ENCODE results near the gene GRAMD2B.
A peak's percentile ranks its signal among the peaks of the same experiment; 100 is the strongest.
"Not testable (repeated sequence)": the region's sequence is repeated elsewhere in the genome, so short reads cannot be mapped to it uniquely, and the experiment has no call there.

GRAMD2B gene

GRCh38 chr5:126450346-126450745 lies 27.1 kb downstream of the GRAMD2B start:
- DNase-seq (ENCODE audit: low spot score), result no peak

GRCh38 chr5:126450907-126451306 lies 27.7 kb downstream of the GRAMD2B start:
- DNase-seq (ENCODE audit: low spot score), result no peak

DNA sequence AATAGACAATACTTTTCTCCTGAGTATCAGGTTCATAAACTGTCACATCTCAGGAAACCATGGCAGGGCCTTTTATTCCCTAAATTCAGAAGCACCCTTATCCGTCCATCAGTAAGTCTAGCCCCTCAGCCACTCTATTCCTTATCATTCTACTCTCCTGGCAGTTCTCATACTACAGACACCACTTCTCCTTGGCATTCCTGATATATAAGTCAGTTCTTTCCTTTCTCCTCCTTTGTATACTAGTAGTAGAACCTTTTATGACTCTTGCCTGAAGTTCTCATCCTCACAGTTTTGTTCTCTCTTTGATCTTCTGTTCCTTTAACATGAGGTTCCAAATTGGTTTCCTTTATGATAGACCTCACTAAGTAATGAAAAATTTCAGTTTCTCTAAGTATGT lies 29.3 kb downstream of the GRAMD2B start:
- no peak for DNase-seq (ENCODE audit: low spot score)

GRCh38 chr5:126454081-126454480 lies 30.9 kb downstream of the GRAMD2B start:
- DNase-seq (ENCODE audit: low spot score), result peak; percentile 96

DNA sequence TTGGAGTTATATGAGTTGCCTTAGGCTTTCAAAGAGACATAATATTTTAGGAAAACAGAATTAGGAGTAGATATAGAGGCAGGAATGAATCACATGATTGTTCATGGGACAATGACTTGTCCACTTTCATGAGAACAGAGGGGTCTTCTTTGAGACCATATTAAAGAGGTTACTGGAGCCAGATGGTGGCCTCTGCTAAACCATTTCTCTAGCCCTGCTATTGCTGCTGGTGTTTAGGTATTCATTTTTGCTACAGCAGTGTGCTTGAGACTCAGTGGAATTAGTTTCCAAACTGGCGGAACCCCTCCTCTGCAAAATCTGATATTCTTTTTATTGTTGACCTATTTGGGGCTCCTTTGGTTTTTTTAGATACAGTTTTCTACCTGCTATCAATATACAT lies 31.3 kb downstream of the GRAMD2B start:
- DNase-seq (ENCODE audit: low spot score), result peak; percentile 44

- no peak for DNase-seq (ENCODE audit: low spot score)
Measured at GRCh38 chr5:126455264-126455663, 32.1 kb downstream of the GRAMD2B start.

- DNase-seq (ENCODE audit: low spot score), result no peak
Measured at GRCh38 chr5:126455728-126456127, 32.5 kb downstream of the GRAMD2B start.

GRCh38 chr5:126456217-126456820 lies 33.1 kb downstream of the GRAMD2B start:
- DNase-seq (ENCODE audit: low spot score), result no peak

- DNase-seq (ENCODE audit: low spot score), result peak; percentile 57
Measured at GRCh38 chr5:126460459-126460858, 37.2 kb downstream of the GRAMD2B start.

DNA sequence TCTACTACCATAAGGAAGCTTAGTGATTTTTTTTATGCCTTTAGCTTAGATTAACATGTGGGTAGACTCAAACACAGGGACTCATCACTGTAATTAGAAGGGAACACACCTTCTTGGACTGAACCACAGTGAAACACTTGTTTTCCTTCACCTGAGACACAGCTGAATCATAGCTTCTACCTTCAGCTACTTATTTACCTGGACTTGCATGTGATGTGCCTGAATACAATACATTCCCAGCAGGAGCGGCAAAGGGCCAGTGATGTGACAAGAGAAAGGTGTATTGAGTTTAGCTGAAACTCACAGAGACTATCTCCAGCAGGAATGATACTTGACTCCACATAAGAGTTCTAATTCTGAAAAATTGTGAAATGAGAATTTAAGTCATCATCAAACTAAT lies 37.8 kb downstream of the GRAMD2B start:
- no peak for DNase-seq (ENCODE audit: low spot score)

GRCh38 chr5:126461838-126462237 lies 38.6 kb downstream of the GRAMD2B start:
- DNase-seq (ENCODE audit: low spot score), result no peak

DNA sequence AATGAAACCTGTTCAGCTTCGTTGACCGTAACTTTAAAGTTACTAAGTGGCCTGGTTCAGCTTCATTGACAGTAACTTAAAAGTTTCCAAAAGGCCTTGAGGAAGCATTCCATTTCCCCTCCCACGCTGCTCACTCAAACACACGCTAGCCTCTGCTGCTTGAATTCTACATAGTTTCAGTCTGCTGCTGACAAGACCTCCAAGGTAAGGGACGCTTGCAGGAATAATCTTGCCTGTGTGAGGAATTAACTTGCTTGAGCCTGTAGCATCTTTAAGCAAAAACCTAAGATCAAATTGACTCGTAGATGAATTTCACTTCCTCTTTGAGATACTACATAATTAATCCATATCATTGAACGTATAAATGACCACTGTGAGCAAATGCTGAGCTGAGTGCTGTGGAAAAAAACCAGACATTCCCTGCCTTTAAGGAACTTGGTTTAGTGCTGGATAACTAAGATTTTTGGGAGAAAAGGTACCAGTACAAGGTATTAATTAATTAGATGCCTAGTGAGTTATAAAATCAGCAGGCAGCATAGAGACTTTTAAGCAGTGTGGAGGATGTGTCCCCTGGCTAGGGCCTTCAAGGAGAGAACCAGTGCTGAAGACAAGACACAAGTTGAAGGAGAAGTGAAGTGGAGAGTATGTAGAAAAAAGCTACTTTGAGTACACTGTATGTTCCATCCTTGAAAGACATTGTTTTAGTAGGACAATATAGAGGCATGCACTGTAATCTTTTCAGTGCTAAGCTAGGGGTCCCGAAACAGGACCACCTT lies 39.2 kb downstream of the GRAMD2B start:
- DNase-seq (ENCODE audit: low spot score), result no peak

DNA sequence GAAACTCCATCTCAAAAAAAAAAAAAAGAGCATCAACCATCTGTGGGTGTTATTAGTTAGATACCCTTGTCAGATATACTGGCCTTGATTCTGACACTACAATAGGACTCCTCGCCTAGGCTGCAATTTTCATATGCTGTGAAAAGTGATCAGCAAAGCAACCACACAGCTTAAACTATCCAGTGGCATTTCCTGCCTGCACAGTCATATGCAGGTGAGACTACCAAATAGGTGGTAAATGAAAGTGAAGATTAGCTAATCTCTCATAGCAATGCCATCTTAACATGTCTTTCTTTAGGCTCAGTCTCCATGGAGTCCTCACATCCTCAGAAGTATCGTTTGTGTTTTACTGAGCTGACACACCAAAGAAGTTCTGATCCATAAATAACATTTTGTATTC lies 40.8 kb downstream of the GRAMD2B start:
- no peak for DNase-seq (ENCODE audit: low spot score)

DNA sequence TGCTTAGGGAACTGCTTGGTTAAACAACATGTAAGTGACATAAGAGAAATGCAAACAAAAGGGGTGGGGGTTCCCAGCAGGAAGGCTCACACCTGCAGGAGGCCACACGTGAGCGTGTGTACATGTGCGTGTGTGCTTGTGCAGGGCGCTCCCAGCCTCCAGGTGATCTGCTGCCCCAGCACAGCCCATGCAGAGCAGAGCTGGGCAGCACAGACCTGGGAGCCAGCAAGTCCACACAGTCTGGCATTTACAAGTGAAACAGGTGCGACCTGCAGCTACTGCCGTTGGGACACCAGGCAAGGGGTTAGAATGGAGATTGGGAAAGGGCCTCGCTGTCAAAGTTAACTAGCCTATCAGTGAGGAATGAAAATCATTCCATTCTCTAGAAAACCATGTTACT lies 41.8 kb downstream of the GRAMD2B start:
- no peak for DNase-seq (ENCODE audit: low spot score)

GRCh38 chr5:126468091-126468490 lies 44.9 kb downstream of the GRAMD2B start:
- no peak for DNase-seq (ENCODE audit: low spot score)

- no peak for DNase-seq (ENCODE audit: low spot score)
Measured at GRCh38 chr5:126469536-126470316, 46.5 kb downstream of the GRAMD2B start.

- not testable (repeated sequence) for DNase-seq (ENCODE audit: low spot score)
Measured at GRCh38 chr5:126470529-126470928, 47.3 kb downstream of the GRAMD2B start.

DNA sequence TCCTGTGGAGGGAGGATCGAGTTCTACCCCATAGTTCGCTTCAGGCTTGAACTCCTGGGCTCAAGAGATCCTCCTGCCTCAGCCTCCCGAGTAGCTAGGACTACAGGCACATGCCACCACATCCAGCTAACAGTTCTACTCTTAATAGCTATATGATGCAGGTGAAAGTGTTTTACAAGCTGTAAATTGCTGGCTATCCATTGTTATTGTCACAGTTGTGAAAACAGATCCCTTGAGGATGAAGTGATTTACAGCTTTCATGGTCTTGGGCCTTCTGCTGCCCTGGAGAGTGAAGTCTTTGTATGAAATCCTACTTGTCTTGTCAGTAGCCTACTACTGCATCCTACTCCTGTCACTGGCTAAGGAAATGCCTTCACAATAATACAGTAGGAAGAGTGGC lies 48.0 kb downstream of the GRAMD2B start:
- DNase-seq (ENCODE audit: low spot score), result no peak

DNA sequence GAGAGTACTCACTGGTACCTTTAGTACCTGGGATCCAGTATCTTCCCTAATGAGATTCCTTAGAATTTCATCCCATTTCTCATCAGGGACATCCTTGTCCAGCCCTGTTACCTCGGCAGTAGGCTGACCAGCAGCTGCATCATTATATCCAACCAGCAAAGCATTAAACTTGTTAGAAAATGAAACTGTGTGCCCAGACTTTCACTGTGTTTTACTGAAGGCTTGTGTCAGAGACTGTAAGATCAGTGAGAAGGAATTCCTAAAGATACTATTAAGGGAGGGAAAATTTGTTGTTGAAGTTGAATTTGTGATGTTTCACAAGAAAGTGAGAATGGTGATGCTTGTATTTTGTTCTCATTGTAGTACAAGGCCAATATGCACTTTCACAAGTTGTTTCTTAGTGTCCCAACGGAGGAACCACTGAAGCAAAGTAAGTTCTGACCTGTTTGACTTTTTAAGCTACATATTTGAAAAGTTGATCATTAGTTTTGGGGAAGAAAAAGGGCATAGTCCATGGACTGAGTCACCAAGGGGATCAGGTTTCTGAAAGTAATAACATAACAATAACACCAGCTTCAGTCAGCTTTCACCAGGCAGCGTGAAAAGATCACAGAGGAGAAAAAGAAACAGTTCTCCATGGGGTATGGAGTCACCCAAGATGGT lies 48.8 kb downstream of the GRAMD2B start:
- no peak for DNase-seq (ENCODE audit: low spot score)

DNA sequence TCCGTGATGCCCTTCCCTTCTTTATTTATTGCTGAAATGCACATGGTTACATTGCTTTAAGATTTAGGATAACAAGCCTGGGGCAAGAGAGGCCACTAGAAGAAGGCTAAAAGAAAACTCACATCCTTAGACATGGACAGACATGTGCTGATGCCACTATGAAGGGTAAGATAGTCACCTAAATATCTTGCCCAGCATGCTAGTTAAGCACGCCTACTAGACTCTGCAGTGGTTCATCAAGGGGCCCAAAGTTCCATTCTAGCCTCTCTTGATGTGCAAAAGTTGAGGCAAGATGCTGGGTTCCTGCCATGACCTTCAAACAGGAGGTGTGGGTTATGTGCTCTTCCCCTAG lies 49.3 kb downstream of the GRAMD2B start:
- DNase-seq (ENCODE audit: low spot score), result no peak

DNA sequence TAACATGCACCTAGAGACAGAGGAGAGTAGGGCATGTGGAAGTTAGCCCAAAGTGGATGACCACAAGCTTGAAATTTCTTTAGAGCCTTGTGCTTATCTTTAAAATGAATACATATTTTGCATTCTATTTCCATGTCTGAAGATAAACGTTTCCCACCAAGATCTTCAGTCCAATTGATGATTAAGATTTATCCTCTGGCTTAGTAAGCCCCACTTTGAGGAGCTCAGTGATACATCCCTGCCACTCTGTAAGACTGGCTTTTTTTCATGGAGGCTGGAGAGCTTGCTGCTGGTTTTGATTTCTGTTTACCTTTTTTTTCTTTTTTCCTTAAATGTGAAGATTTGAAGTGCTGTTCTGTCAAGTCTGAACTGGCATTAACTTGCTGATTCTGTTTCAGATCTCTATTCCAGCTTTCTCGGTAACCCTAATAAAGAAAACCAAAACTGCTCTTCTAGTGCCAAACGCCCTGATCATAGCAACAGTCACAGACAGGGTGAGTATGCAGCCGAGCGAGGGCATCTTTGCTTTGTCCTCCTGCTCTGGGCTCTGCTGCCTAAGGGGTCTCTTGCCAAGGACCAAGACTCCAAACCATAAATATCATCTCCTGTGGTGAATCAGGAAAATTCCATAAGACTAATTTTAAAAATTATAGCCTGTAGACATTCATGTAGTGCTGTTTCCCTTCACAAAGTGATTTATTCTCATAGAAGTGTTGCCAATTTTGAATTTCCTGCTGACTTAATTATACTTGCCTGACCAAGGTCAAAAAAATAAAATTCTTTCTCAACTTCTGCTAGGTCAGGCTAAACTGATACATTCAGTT lies 54.3 kb downstream of the GRAMD2B start:
- DNase-seq (ENCODE audit: low spot score), result peak; percentile 66

DNA sequence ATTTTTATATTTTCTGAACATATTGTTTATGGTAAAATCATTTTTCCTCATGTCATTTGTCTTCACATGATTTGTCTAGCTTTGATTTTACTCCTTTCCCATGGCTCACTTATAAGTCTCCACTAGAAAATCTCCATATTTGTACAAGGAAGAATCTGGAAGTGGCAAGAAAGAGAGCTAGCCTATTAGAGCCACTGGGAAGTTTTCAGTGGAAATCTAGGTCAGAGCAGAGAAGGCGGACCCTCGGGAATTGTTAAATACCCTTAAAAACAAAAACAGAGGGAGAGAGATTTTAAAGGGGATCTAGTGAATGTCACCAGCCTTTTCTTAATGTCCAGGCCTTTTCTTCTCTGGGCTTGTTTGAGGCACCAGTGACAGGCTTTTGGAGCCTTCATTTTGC lies 56.6 kb downstream of the GRAMD2B start:
- DNase-seq (ENCODE audit: low spot score), result no peak
